Activated T-cell treated with anti-CD3 and anti-CD28 coated beads, Interleukin-2, amount 50 U/mL, for 4 hours (primary cell): Measurements from ENCODE around the gene BLOC1S5. TPM values are rescaled to one million over a fixed set of nuclear protein-coding genes. Genes with fewer than 3 reads are reported as not detected.

Experiments
- ATAC-seq, 2 donors: fragments of 200-7000 bp; cut with Tn5 transposase; one replicate each; pipeline ENCODE4 v1.10.0; 2021
- DNase-seq: peaks from one replicate; pipeline ENCODE4 v3.0.0-alpha.2; 2020
- H3K27me3 Mint-ChIP-seq: one replicate; pipeline ENCODE4 v1.8.0; 2021; ENCODE audit warnings: low read depth, mixed read lengths
- H3K36me3 Mint-ChIP-seq: one replicate; pipeline ENCODE4 v1.8.0; 2022; ENCODE audit warnings: mixed read lengths; ENCODE audit not compliant: insufficient read depth
- H3K4me1 Mint-ChIP-seq: one replicate; pipeline ENCODE4 v1.8.0; 2021; ENCODE audit warnings: low read depth, mixed read lengths
- H3K4me3 Mint-ChIP-seq: one replicate; pipeline ENCODE4 v1.8.0; 2021; ENCODE audit warnings: mild to moderate bottlenecking, moderate library complexity, mixed read lengths
- H3K9me3 Mint-ChIP-seq: one replicate; pipeline ENCODE4 v1.8.0; 2021; ENCODE audit warnings: mixed read lengths
- total RNA-seq, 3 donors: library from RNA; stranded (reverse); gene quantifications; one replicate each; pipeline ENCODE4 v1.2.1, GENCODE V29; 2021

The BLOC1S5 gene
- total RNA-seq, 3 donors from 2014 or later = 11.2 to 15.2 (median 15.0) TPM

- no peak overlapping the region for H3K4me3 Mint-ChIP-seq
- H3K9me3 Mint-ChIP-seq = no peaks in the 10 kb centered on the region
- H3K36me3 Mint-ChIP-seq = no peaks in the 10 kb centered on the region
- H3K4me1 Mint-ChIP-seq = no peaks in the 10 kb centered on the region
- H3K27me3 Mint-ChIP-seq = peaks cover 5% of the 10 kb centered on the region
- DNase-seq = no peak
- ATAC-seq = no peak
Observed at GRCh38 chr6:7976485-7977056, 87.6 kb downstream of the BLOC1S5 start.

GRCh38 chr6:7975764-7976146, 88.4 kb downstream of the BLOC1S5 start:
- H3K27me3 Mint-ChIP-seq = peaks cover 5% of the 10 kb centered on the region
- no peaks in the 10 kb centered on the region for H3K9me3 Mint-ChIP-seq
- H3K4me3 Mint-ChIP-seq = no peak overlapping the region
- H3K36me3 Mint-ChIP-seq = no peaks in the 10 kb centered on the region
- peak in 1 of 2 donors; percentile 14 for ATAC-seq
- no peaks in the 10 kb centered on the region for H3K4me1 Mint-ChIP-seq
- DNase-seq = no peak

- Mint-ChIP-seq H3K36me3 (no peaks in the 10 kb centered on the region), H3K4me1 (no peaks in the 10 kb centered on the region), H3K4me3 (no peak overlapping the region), H3K27me3 (peaks cover 5% of the 10 kb centered on the region), H3K9me3 (peaks cover 5% of the 10 kb centered on the region)
- ATAC-seq = no peak
- DNase-seq = no peak
Observed at GRCh38 chr6:7974938-7975763, 89.0 kb downstream of the BLOC1S5 start.

DNA sequence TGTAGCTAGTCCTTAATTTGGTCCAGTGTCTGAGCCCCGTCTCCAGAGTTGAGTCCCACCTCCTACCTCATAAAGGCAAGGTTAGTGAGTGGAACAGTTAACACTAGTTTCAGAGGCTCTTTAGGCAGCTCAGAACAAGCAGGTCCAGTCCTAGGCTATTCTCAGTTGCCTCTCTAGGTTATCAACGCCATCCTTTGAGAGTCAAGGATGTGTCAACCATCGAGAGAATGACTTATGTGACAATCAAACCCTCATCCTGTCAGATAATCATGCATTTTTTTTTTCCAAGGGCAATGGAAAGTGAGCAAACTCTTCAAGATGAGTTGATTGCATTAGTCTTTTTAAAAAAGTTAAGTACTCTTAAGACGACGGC, 89.6 kb downstream of the BLOC1S5 start:
- Mint-ChIP-seq H3K27me3 (peaks cover 5% of the 10 kb centered on the region), H3K4me1 (no peaks in the 10 kb centered on the region), H3K36me3 (no peaks in the 10 kb centered on the region), H3K9me3 (peaks cover 8% of the 10 kb centered on the region), H3K4me3 (no peak overlapping the region)
- no peak for ATAC-seq
- DNase-seq = no peak

GRCh38 chr6:7973584-7973983, 90.6 kb downstream of the BLOC1S5 start:
- H3K4me3 Mint-ChIP-seq = no peak overlapping the region
- H3K4me1 Mint-ChIP-seq = no peaks in the 10 kb centered on the region
- peaks cover 7% of the 10 kb centered on the region for H3K27me3 Mint-ChIP-seq
- ATAC-seq (no peak), DNase-seq (no peak)
- H3K9me3 Mint-ChIP-seq = peaks cover 15% of the 10 kb centered on the region
- no peaks in the 10 kb centered on the region for H3K36me3 Mint-ChIP-seq

DNA sequence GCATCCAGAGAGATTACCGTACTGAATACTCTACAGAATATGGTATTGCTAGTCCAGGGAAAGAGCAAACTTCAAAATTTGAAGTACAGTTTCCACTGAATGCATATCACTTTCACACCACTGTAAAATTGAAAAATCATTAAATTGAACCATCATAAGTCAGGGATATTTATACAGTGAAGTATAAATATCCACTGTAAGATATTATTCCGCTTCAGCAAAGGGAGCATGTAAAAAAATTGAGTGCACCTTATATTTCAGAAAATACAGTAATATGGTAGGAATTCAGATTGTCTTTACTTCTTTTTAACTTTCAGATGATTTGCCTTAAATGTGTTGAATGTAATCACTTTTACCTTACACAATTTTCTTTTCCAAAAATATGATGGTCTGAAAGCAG, 92.7 kb downstream of the BLOC1S5 start:
- Mint-ChIP-seq H3K4me3 (no peak overlapping the region), H3K9me3 (peaks cover 15% of the 10 kb centered on the region), H3K27me3 (peaks cover 7% of the 10 kb centered on the region), H3K4me1 (no peaks in the 10 kb centered on the region), H3K36me3 (no peaks in the 10 kb centered on the region)
- ATAC-seq (no peak), DNase-seq (no peak)

DNA sequence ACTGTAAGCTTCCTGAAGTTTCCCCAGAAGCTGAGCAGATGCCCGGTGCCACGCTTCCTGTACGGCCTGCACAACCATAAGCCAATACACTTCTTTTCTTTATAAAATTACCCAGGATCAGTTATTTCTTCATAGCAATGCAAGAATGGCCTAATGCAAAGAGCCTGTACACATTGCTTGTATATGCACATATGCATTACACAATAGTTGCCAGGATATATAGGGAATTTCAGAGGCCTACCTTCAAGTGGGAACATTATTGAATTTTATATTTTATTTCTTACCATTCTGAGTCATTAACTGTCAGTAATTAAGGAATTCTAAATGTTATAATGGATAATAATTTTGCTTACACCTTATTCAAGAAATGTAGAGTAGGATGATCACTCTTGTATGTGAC, 93.6 kb downstream of the BLOC1S5 start:
- Mint-ChIP-seq H3K4me1 (no peaks in the 10 kb centered on the region), H3K9me3 (peaks cover 15% of the 10 kb centered on the region), H3K27me3 (peaks cover 6% of the 10 kb centered on the region), H3K36me3 (no peaks in the 10 kb centered on the region), H3K4me3 (no peak overlapping the region)
- ATAC-seq (no peak), DNase-seq (no peak)

Other genes starting within 250 kb of the BLOC1S5 start
- gene TXNDC5, start 153.6 kb downstream of the BLOC1S5 start, total RNA-seq = 100 to 1,000 TPM; 121 to 131 (median 122) TPM
- gene EEF1E1, start 38.2 kb upstream of the BLOC1S5 start, total RNA-seq = 100 to 1,000 TPM in 1 of 3 donors, 10 to 100 TPM in 2; 88.6 to 104 (median 96.8) TPM